Smooth muscle cell (in vitro differentiated cells): ENCODE data around the gene OCA2. TPM values are rescaled to one million over a fixed set of nuclear protein-coding genes. Genes with fewer than 3 reads are reported as not detected.
"Not testable (repeated sequence)": the region's sequence is repeated elsewhere in the genome, so short reads cannot be mapped to it uniquely, and the experiment has no call there.

ENCODE experiments used
- DNase-seq: peaks from one replicate; lab custom pipeline; 2025; ENCODE audit not compliant: unreplicated experiment; lab: John Stamatoyannopoulos, UW
- H2AFZ ChIP-seq: fragments of 200-600 bp; sonication (generic); 2 replicates; pipeline ENCODE4 v1.6.0; 2016; ENCODE audit warnings: antibody characterized with exemption, low read depth, mild to moderate bottlenecking
- H3F3A ChIP-seq: fragments of 200-600 bp; sonication (generic); 2 replicates; pipeline ENCODE4 v1.6.0; 2017; ENCODE audit warnings: antibody characterized with exemption, low read depth
- H3K27ac ChIP-seq: fragments of 200-600 bp; sonication (generic); 2 replicates; pipeline ENCODE4 v1.5.1; 2016; ENCODE audit warnings: low read depth, mild to moderate bottlenecking
- H3K27me3 ChIP-seq: fragments of 200-600 bp; sonication (generic); 2 replicates; pipeline ENCODE4 v1.6.1; 2016; ENCODE audit warnings: low read depth, mild to moderate bottlenecking
- H3K36me3 ChIP-seq: fragments of 200-600 bp; sonication (generic); 2 replicates; pipeline ENCODE4 v1.5.1; 2016; ENCODE audit warnings: low read depth
- H3K4me1 ChIP-seq: fragments of 200-600 bp; sonication (generic); 2 replicates; pipeline ENCODE4 v1.5.1; 2016; ENCODE audit warnings: low read depth
- H3K4me2 ChIP-seq: fragments of 200-600 bp; sonication (generic); 2 replicates; pipeline ENCODE4 v1.6.0; 2016; ENCODE audit warnings: mild to moderate bottlenecking
- H3K4me3 ChIP-seq: fragments of 200-600 bp; sonication (generic); 2 replicates; pipeline ENCODE4 v1.5.1; 2016; ENCODE audit warnings: mild to moderate bottlenecking
- H3K79me2 ChIP-seq: fragments of 200-600 bp; sonication (generic); 2 replicates; pipeline ENCODE4 v1.6.0; 2016; ENCODE audit warnings: low read depth, mild to moderate bottlenecking
- H3K9ac ChIP-seq: fragments of 200-600 bp; sonication (generic); 2 replicates; pipeline ENCODE4 v1.6.0; 2016; ENCODE audit warnings: low read depth
- H3K9me3 ChIP-seq: fragments of 200-600 bp; sonication (generic); replicated peaks from 2 replicates; pipeline ENCODE4 v1.5.1; 2016; ENCODE audit warnings: low read depth
- H4K20me1 ChIP-seq: fragments of 200-600 bp; sonication (generic); 2 replicates; pipeline ENCODE4 v1.6.0; 2016; ENCODE audit warnings: low read depth
- WGBS: methylation state at CpG from one replicate; pipeline ENCODE4 v1.1.7; 2016; ENCODE audit warnings: low lambda C conversion rate; 5-methylcytosine and 5-hydroxymethylcytosine counted together
- polyA plus RNA-seq: library from polyadenylated mRNA; unstranded; fragments of >200 nt; fragmentation: Nextera tagmentation; extraction: Ambion mirVana; gene quantifications from 2 replicates; pipeline ENCODE4 v1.2.1, GENCODE V29; 2016
- total RNA-seq: library from RNA; depleted of rRNA; stranded (reverse); fragments of >200 nt; gene quantifications from 2 replicates; pipeline ENCODE4 v1.2.3, GENCODE V29; 2014
- TF ChIP-seq, protein P1 (sequence below): fragments of 200-600 bp; sonication (generic); IDR thresholded peaks from 2 replicates; pipeline ENCODE4 v1.5.1; 2017; ENCODE audit warnings: borderline replicate concordance, mild to moderate bottlenecking, antibody characterized with exemption; ENCODE audit not compliant: insufficient read depth, poor library complexity, severe bottlenecking

Gene OCA2
- total and polyA plus RNA-seq, 2 experiments from 2014 or later: 0.16 TPM; not detected in 1

DNA sequence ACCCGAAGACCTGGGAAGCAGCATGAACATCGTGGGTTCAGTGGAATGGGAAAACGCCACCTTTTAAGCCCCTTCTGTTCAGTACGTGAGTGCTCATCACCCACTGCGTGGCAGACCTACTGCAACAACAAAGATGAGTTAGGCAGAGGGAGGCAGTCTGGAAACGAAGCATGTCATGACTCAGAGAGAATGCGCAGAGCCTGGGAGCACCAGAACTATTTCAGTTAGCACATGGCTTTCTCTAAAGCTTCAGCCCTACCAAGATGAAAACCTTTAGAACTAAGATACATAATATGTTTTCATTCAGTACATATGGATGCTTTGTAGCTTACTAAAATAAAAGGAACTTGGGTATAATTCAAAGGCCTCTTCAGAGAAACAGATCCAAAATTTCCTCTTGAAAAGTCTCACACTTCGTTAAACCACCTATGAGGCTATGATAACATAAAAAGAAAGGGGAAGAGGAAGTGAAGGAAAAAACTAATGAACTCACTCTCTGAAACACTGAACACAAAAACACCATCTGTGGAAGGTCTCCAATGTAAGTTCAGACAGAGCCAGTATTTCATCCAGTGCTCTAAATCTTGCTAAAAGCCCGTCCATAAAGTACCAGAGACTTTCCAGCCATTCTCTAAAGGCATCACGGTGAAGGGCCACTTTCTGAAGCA is 140.1 kb downstream of the OCA2 start:
- H3K27ac ChIP-seq: no peak overlapping the region
- 47% methylated on average over 10 of the region's 10 CpGs for WGBS
- DNase-seq: no peak
- no peak overlapping the region for H3K4me3 ChIP-seq
- H2AFZ ChIP-seq: peak overlapping the region; percentile 18
- H3K9ac ChIP-seq: no peak overlapping the region
- H3F3A ChIP-seq: no peaks in the 10 kb centered on the region
- H4K20me1 ChIP-seq: no peaks in the 10 kb centered on the region
- H3K4me1 ChIP-seq: no peaks in the 10 kb centered on the region
- no peaks in the 10 kb centered on the region for H3K36me3 ChIP-seq
- no peaks in the 10 kb centered on the region for H3K9me3 ChIP-seq
- H3K27me3 ChIP-seq: no peaks in the 10 kb centered on the region
- H3K79me2 ChIP-seq: no peaks in the 10 kb centered on the region
- H3K4me2 ChIP-seq: no peak overlapping the region
- TF ChIP-seq, protein P1, sequence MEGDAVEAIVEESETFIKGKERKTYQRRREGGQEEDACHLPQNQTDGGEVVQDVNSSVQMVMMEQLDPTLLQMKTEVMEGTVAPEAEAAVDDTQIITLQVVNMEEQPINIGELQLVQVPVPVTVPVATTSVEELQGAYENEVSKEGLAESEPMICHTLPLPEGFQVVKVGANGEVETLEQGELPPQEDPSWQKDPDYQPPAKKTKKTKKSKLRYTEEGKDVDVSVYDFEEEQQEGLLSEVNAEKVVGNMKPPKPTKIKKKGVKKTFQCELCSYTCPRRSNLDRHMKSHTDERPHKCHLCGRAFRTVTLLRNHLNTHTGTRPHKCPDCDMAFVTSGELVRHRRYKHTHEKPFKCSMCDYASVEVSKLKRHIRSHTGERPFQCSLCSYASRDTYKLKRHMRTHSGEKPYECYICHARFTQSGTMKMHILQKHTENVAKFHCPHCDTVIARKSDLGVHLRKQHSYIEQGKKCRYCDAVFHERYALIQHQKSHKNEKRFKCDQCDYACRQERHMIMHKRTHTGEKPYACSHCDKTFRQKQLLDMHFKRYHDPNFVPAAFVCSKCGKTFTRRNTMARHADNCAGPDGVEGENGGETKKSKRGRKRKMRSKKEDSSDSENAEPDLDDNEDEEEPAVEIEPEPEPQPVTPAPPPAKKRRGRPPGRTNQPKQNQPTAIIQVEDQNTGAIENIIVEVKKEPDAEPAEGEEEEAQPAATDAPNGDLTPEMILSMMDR: no peak

DNA sequence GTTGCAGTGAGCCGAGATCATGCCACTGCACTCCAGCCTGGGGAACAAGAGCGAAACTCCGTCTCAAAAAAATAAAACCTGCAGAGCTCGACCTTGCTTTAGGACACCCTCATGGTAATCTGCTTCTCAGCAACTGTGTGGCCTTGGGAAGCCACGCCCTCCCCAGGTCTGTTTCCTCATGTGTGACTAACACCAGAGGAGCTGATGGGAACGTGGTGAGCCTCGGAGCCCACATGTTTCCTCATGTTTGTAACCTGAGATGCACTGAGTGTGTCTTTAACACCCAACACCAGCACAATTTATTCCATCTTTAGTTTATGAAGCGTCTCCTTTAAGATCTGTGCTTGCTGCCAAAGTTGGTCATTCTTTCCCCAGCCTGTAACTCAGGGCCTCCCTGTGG is 142.8 kb downstream of the OCA2 start:
- Histone ChIP-seq H3K9ac (no peak overlapping the region), H3K27ac (no peak overlapping the region), H2AFZ (no peak overlapping the region), H3K4me1 (no peaks in the 10 kb centered on the region), H4K20me1 (no peaks in the 10 kb centered on the region), H3K9me3 (no peaks in the 10 kb centered on the region), H3K27me3 (no peaks in the 10 kb centered on the region), H3F3A (no peaks in the 10 kb centered on the region), H3K4me3 (no peak overlapping the region), H3K79me2 (no peaks in the 10 kb centered on the region), H3K4me2 (no peak overlapping the region), H3K36me3 (no peaks in the 10 kb centered on the region)
- 76% methylated on average over 8 of the region's 8 CpGs for WGBS
- DNase-seq: no peak
- TF ChIP-seq, protein P1: no peak

DNA sequence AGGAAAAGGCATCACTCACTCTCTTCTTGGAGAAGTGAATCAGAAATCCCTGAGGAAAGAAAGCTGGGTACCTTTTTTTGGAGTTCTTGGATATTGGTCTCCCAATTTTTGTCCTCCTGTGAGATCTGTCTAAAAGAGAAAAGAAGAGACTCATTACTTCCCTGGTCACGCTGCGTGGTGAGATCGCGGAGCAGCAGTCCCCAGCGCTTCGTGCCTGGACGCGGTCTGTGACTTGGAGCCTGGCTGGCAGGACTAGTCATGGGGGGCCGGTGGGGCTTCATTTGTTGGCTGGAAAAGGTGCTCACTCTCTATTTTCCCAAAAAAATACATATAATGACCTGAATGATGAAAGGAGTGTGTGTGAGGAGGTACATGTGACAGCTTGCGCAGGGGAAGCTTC is 144.0 kb downstream of the OCA2 start:
- no peaks in the 10 kb centered on the region for H3F3A ChIP-seq
- no peak overlapping the region for H3K4me2 ChIP-seq
- DNase-seq: no peak
- H2AFZ ChIP-seq: no peak overlapping the region
- H3K36me3 ChIP-seq: no peaks in the 10 kb centered on the region
- no peak overlapping the region for H3K9ac ChIP-seq
- no peak overlapping the region for H3K4me3 ChIP-seq
- H3K79me2 ChIP-seq: no peaks in the 10 kb centered on the region
- TF ChIP-seq, protein P1: no peak
- H3K27ac ChIP-seq: no peak overlapping the region
- H3K4me1 ChIP-seq: no peaks in the 10 kb centered on the region
- no peaks in the 10 kb centered on the region for H3K9me3 ChIP-seq
- WGBS: 97% methylated on average over 10 of the region's 10 CpGs
- no peaks in the 10 kb centered on the region for H3K27me3 ChIP-seq
- H4K20me1 ChIP-seq: no peaks in the 10 kb centered on the region

DNA sequence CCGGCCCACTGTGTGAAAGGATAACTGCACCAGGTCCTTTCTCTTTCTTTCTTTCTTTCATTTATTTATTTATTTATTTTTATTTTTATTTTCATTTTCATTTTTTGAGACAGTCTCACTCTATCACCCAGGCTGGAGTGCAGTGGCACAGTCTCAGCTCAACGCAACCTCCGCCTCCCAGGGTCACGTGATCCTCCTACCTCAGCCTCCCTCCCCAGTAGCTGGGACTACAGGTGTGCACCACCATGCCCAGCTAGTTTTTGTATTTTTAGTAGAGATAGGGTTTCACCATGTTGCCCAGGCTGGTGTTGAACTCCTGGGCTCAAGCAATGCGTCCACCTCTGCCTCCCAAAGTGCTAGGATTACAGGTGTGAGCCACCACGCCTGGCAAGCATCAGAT is 146.5 kb downstream of the OCA2 start:
- H3K4me2 ChIP-seq, H2AFZ ChIP-seq, H3K4me1 ChIP-seq, H3K4me3 ChIP-seq, H3K9ac ChIP-seq, DNase-seq, H3K9me3 ChIP-seq, H3F3A ChIP-seq, H3K27ac ChIP-seq, H3K79me2 ChIP-seq, H3K27me3 ChIP-seq, H3K36me3 ChIP-seq, H4K20me1 ChIP-seq: not testable (repeated sequence)
- WGBS: 89% methylated on average over 6 of the region's 6 CpGs
